Astrocyte (in vitro differentiated cells and primary cell): ENCODE data around the gene HAP1.

Experiments
- EZH2 ChIP-seq: IDR thresholded peaks from 2 replicates; pipeline ENCODE4 v1.6.1; 2012; ENCODE audit warnings: mild to moderate bottlenecking, low read length, inconsistent platforms; ENCODE audit not compliant: insufficient read depth
- TF ChIP-seq, protein P1 (sequence below): IDR thresholded peaks from 2 replicates; pipeline ENCODE4 v1.5.1; 2011; ENCODE audit warnings: low read depth, mild to moderate bottlenecking, inconsistent platforms, low read length, moderate library complexity; ENCODE audit not compliant: insufficient read depth

DNA sequence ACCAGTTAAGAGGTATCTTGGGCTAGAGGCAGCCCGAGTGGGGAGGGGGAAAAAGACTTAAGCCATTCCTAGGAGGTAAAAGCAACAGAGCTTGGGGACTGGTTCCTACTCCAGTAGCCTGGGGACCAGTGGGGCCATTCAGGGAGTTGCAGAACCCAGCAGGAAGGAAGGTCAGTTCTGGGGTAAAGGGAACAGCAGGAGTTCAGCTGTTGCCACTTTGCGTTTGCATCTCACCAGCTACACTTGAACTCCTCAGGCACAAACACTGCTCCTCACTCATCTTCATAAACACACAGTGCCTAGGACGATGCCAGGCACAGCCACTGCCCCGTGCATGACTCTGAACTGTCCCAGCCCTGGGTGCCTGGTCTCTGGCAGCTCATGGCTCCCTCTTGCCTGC lies 4.0 kb downstream of the HAP1 start:
- TF ChIP-seq, protein P1, sequence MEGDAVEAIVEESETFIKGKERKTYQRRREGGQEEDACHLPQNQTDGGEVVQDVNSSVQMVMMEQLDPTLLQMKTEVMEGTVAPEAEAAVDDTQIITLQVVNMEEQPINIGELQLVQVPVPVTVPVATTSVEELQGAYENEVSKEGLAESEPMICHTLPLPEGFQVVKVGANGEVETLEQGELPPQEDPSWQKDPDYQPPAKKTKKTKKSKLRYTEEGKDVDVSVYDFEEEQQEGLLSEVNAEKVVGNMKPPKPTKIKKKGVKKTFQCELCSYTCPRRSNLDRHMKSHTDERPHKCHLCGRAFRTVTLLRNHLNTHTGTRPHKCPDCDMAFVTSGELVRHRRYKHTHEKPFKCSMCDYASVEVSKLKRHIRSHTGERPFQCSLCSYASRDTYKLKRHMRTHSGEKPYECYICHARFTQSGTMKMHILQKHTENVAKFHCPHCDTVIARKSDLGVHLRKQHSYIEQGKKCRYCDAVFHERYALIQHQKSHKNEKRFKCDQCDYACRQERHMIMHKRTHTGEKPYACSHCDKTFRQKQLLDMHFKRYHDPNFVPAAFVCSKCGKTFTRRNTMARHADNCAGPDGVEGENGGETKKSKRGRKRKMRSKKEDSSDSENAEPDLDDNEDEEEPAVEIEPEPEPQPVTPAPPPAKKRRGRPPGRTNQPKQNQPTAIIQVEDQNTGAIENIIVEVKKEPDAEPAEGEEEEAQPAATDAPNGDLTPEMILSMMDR, result no peak
- TF ChIP-seq EZH2, result no peak
